CMK (cell line): ENCODE measurements around the gene MACROD2.

ENCODE experiments used
- DNase-seq: peaks from one replicate; pipeline ENCODE4 v3.0.0-alpha.2; 2010; ENCODE audit warnings: low read depth

MACROD2 gene

GRCh38 chr20:15542655-15543054 is 1547.3 kb downstream of the MACROD2 start:
- no peak for DNase-seq

- DNase-seq, result no peak
These were observed 1549.4 kb downstream of the MACROD2 start for GRCh38 chr20:15544742-15545141.

- no peak for DNase-seq
These were observed 1551.3 kb downstream of the MACROD2 start for GRCh38 chr20:15546525-15547023.

- no peak for DNase-seq
These were observed 1551.8 kb downstream of the MACROD2 start for GRCh38 chr20:15547119-15547518.

GRCh38 chr20:15550116-15550870 is 1555.0 kb downstream of the MACROD2 start:
- no peak for DNase-seq

GRCh38 chr20:15555913-15556312 is 1560.6 kb downstream of the MACROD2 start:
- DNase-seq, result no peak

- no peak for DNase-seq
These were observed 1561.6 kb downstream of the MACROD2 start for GRCh38 chr20:15556869-15557268.

- no peak for DNase-seq
These were observed 1565.8 kb downstream of the MACROD2 start for GRCh38 chr20:15561070-15561569.

- DNase-seq, result no peak
These were observed 1566.5 kb downstream of the MACROD2 start for GRCh38 chr20:15561707-15562404.

GRCh38 chr20:15563836-15564235 is 1568.5 kb downstream of the MACROD2 start:
- DNase-seq, result no peak

GRCh38 chr20:15564981-15565380 is 1569.7 kb downstream of the MACROD2 start:
- DNase-seq, result no peak

GRCh38 chr20:15565786-15566185 is 1570.5 kb downstream of the MACROD2 start:
- no peak for DNase-seq

- DNase-seq, result no peak
These were observed 1571.9 kb downstream of the MACROD2 start for GRCh38 chr20:15567219-15567618.

- DNase-seq, result no peak
These were observed 1574.8 kb downstream of the MACROD2 start for GRCh38 chr20:15570156-15570555.

- no peak for DNase-seq
These were observed 1575.7 kb downstream of the MACROD2 start for GRCh38 chr20:15571056-15571455.

- DNase-seq, result no peak
These were observed 1579.9 kb downstream of the MACROD2 start for GRCh38 chr20:15575255-15575654.

GRCh38 chr20:15576411-15576810 is 1581.1 kb downstream of the MACROD2 start:
- no peak for DNase-seq

GRCh38 chr20:15578113-15578512 is 1582.8 kb downstream of the MACROD2 start:
- DNase-seq, result no peak

- DNase-seq, result no peak
These were observed 1584.4 kb downstream of the MACROD2 start for GRCh38 chr20:15579688-15580087.

- no peak for DNase-seq
These were observed 1586.9 kb downstream of the MACROD2 start for GRCh38 chr20:15582146-15582760.

GRCh38 chr20:15584507-15584906 is 1589.2 kb downstream of the MACROD2 start:
- no peak for DNase-seq

- no peak for DNase-seq
These were observed 1597.8 kb downstream of the MACROD2 start for GRCh38 chr20:15593081-15593480.
